Naive thymus-derived CD4-positive, alpha-beta T cell (primary cell): ENCODE results near the gene APPBP2. TPM values are rescaled to one million over a fixed set of nuclear protein-coding genes. Genes with fewer than 3 reads are reported as not detected.
"Not testable (repeated sequence)": the region's sequence is repeated elsewhere in the genome, so short reads cannot be mapped to it uniquely, and the experiment has no call there.

Source experiments
- ATAC-seq: fragments of 150-1000 bp; cut with Tn5 transposase; 2 replicates; pipeline ENCODE4 v1.10.0; 2021; ENCODE audit warnings: mild to moderate bottlenecking, moderate library complexity
- CTCF ChIA-PET: fragments of 350-600 bp; sonication (Branson Sonifier 250); formaldehyde crosslinking; loops from one replicate; lab custom pipeline; 2021; ENCODE audit warnings: antibody characterized with exemption; lab: Charles Lee
- POLR2A ChIA-PET: fragments of 350-600 bp; sonication (Branson Sonifier 250); formaldehyde crosslinking; loops from one replicate; lab custom pipeline; 2021; ENCODE audit warnings: antibody characterized with exemption, inconsistent platforms; lab: Charles Lee
- DNase-seq, 9 donors: peaks; one replicate each; pipeline versions ENCODE4 v3.0.0 to v3.0.0-alpha.2; 2020 to 2022; ENCODE audit warnings: mixed read lengths in 1 of 9
- H3K27ac ChIP-seq: one replicate; pipeline ENCODE4 v1.7.0; 2013; ENCODE audit warnings: mild to moderate bottlenecking, low read depth, low read length, moderate library complexity
- H3K27me3 ChIP-seq, 2 donors: one replicate each; pipeline ENCODE4 v1.7.0; 2013; ENCODE audit warnings: low read length in 2 of 2, mild to moderate bottlenecking in 2 of 2, moderate library complexity in 2 of 2; ENCODE audit not compliant: control insufficient read depth in 2 of 2, insufficient read depth in 2 of 2
- H3K36me3 ChIP-seq, 3 experiments: 1 replicate in 2 of 3; 2 replicates in 1 of 3; pipeline ENCODE4 v1.7.0; 2013; ENCODE audit warnings: low read length in 3 of 3, mild to moderate bottlenecking in 3 of 3, moderate library complexity in 1 of 3; ENCODE audit not compliant: insufficient read depth in 3 of 3, control insufficient read depth in 2 of 3
- H3K4me1 ChIP-seq, 2 donors: one replicate each; pipeline ENCODE4 v1.7.0; 2013; ENCODE audit warnings: low read length in 2 of 2, mild to moderate bottlenecking in 2 of 2, moderate library complexity in 1 of 2; ENCODE audit not compliant: control insufficient read depth in 2 of 2, insufficient read depth in 2 of 2
- H3K4me3 ChIP-seq: 2 replicates; pipeline ENCODE4 v1.7.0; 2013; ENCODE audit warnings: mild to moderate bottlenecking, low read length
- H3K9me3 ChIP-seq, 3 experiments: 1 replicate in 2 of 3; 2 replicates in 1 of 3; pipeline ENCODE4 v1.7.0; 2013; ENCODE audit warnings: low read length in 3 of 3; ENCODE audit not compliant: control insufficient read depth in 2 of 3
- H3K27ac Mint-ChIP-seq, 9 donors: one replicate each; pipeline ENCODE4 v1.8.0; 2020 to 2022; ENCODE audit warnings: mixed read lengths in 9 of 9, mild to moderate bottlenecking in 8 of 9, moderate library complexity in 5 of 9, inconsistent platforms in 2 of 9
- H3K27me3 Mint-ChIP-seq, 5 donors: one replicate each; pipeline ENCODE4 v1.8.0; 2021 to 2022; ENCODE audit warnings: mixed read lengths in 5 of 5, mild to moderate bottlenecking in 1 of 5
- H3K36me3 Mint-ChIP-seq, 5 donors: one replicate each; pipeline ENCODE4 v1.8.0; 2020 to 2022; ENCODE audit warnings: mixed read lengths in 5 of 5, mild to moderate bottlenecking in 3 of 5, inconsistent platforms in 1 of 5
- H3K4me1 Mint-ChIP-seq, 7 donors: one replicate each; pipeline ENCODE4 v1.8.0; 2020 to 2022; ENCODE audit warnings: mixed read lengths in 7 of 7, mild to moderate bottlenecking in 3 of 7, inconsistent platforms in 1 of 7
- H3K4me3 Mint-ChIP-seq, 10 donors: one replicate each; pipeline ENCODE4 v1.8.0; 2020 to 2022; ENCODE audit warnings: mild to moderate bottlenecking in 10 of 10, mixed read lengths in 10 of 10, moderate library complexity in 6 of 10, inconsistent platforms in 2 of 10
- H3K9me3 Mint-ChIP-seq, 11 donors: one replicate each; pipeline ENCODE4 v1.8.0; 2020 to 2022; ENCODE audit warnings: mixed read lengths in 11 of 11, mild to moderate bottlenecking in 4 of 11, inconsistent platforms in 1 of 11, moderate library complexity in 1 of 11
- intact Hi-C, 2 donors: fragments of 100-400 bp; cut with micrococcal nuclease; formaldehyde crosslinking; loops; one replicate each; pipeline ENCODE4 v1.15.1; 2023
- polyA plus RNA-seq, 2 donors: library from polyadenylated mRNA; unstranded; fragments of 300-500 nt; fragmentation: Illumina TruSeq; gene quantifications; one replicate each; pipeline ENCODE4 v1.2.3, GENCODE V29; 2021
- total RNA-seq, 6 experiments: library from RNA in 5 of 6; stranded (reverse) in 5 of 6; gene quantifications; 1 replicate in 5 of 6; 2 replicates in 1 of 6; pipeline ENCODE4 v1.2.3 and lab custom pipeline; 2021 to 2026

Gene APPBP2
- total and polyA plus RNA-seq, 7 experiments from 2014 or later, result 23.4 to 47.5 (median 29.0) TPM

DNA sequence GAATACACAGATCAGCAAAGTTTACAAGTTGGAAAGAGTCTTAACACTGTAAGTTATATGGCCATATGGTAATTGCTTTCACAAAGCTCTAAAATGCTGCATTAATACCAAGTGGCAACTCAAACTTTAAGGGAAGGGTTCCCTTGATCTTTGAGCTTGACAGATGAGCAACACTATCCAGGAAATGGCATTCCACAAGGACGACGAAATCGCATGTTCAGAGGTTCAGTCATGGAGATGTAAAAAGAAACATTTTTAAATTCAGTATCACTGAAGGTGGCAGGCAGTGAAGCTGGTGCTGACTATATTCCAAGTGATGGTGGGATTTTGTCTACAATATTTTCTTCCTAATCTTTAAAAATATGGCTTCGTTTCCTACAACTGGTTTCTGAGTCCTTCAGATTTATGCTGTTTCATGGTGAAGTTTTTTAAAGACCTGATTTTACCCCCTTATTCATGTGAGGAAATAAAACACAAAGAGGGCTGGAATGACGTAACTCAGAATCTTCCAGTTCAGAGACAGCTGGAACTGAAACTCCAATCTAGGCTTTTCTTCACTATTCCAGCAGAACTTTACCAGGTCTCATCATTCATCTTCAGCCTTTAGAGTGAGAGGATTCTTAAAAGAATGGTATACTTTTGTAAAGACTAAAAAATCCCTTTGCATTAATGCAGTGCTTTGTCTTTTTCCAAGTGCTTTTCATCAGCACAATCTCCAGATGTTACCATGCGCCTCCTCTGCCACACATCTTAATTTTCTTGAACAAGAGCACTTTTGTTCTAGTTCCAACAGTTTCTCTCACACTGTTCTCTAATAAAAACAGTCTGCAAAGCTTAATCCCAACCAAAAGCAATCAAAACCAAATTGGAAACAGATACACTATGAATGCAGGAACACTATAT is 83.5 kb downstream of the APPBP2 start:
- H3K4me3 ChIP-seq, result no peak overlapping the region
- H3K4me1 ChIP-seq, result no peaks in the 10 kb centered on the region
- H3K9me3 Mint-ChIP-seq, result no peaks in the 10 kb centered on the region
- CTCF ChIA-PET, result interaction anchor here (0.6 to 0.8 kb wide), 2 partner anchors 90 to 302 kb away, joined by 3 to 4 read pairs; no protein-coding TSS in a partner anchor
- no peak overlapping the region for H3K27ac ChIP-seq
- no peaks in the 10 kb centered on the region for H3K27me3 Mint-ChIP-seq
- H3K36me3 ChIP-seq, result peaks cover 0 to 23% (median 17%) of the 10 kb centered on the region in 3 experiments
- no peaks in the 10 kb centered on the region for H3K9me3 ChIP-seq
- POLR2A ChIA-PET, result no interaction called here
- intact Hi-C loops, result no loop called here
- ATAC-seq (no peak), DNase-seq (no peak)
- H3K27me3 ChIP-seq, result no peaks in the 10 kb centered on the region
- H3K27ac Mint-ChIP-seq, result peak overlapping the region in 1 of 9 donors; percentile 21
- peaks cover 0 to 4% (median 0%) of the 10 kb centered on the region in 7 donors for H3K4me1 Mint-ChIP-seq
- H3K4me3 Mint-ChIP-seq, result no peak overlapping the region
- H3K36me3 Mint-ChIP-seq, result peaks cover 0 to 8% (median 0%) of the 10 kb centered on the region in 5 donors

DNA sequence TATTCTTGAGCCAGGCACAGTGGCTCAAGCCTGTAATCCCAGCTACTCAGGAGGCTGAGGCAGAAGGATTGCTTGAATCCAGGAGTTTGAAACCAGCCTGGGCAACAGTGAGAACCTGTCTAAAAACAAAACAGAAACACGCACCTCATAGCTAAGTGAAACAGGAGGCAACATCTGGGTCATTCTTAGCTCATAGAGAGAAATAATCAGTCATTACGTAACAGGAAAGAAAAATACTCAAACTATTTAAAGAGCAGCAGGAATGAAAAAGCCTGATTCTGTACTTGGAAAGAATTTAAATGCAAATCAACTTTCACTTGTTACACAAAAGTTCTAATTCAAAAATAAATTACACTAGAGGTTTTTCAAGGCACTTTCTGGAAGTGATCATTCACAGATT is 86.5 kb downstream of the APPBP2 start:
- no peak overlapping the region for H3K27ac Mint-ChIP-seq
- CTCF ChIA-PET, result interaction anchor here (0.5 kb wide), 1 partner anchor 264 kb away, joined by 3 read pairs; no protein-coding TSS in a partner anchor
- POLR2A ChIA-PET, result no interaction called here

DNA sequence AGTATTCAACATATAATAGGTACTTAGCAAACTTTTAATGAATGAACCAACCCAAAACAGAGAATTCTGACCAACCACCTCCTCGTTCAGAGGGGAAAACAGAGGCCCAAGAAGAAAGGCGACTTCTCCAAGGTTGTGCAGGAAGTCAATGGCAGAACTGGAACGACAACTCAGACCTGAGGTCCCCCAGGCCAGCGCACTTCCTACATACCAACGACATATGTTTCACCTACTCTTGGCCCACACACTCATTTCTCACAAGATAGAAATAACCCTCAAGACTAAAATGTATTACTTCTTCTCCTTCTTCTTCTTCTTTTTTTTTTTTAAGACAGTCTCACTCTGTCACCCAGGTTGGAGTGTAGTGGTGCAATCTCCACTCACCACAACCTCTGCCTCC is 89.4 kb downstream of the APPBP2 start:
- Mint-ChIP-seq H3K36me3 (no peaks in the 10 kb centered on the region), H3K9me3 (peaks cover 0 to 2% (median 0%) of the 10 kb centered on the region in 11 donors), H3K4me1 (peaks cover 0 to 4% (median 0%) of the 10 kb centered on the region in 7 donors), H3K4me3 (no peak overlapping the region), H3K27me3 (peaks cover 0 to 7% (median 0%) of the 10 kb centered on the region in 5 donors), H3K27ac (no peak overlapping the region)
- H3K27me3 ChIP-seq, result no peaks in the 10 kb centered on the region
- no peaks in the 10 kb centered on the region for H3K4me1 ChIP-seq
- no peaks in the 10 kb centered on the region for H3K36me3 ChIP-seq
- ChIA-PET CTCF (interaction anchor here (0.9 kb wide), 1 partner anchor 297 kb away, joined by 4 read pairs; no protein-coding TSS in a partner anchor), POLR2A (interaction anchor here (0.6 kb wide), 1 partner anchor 390 kb away, joined by 4 read pairs; no protein-coding TSS in a partner anchor)
- H3K4me3 ChIP-seq, result no peak overlapping the region
- ATAC-seq, result no peak
- no peak overlapping the region for H3K27ac ChIP-seq
- no peak for DNase-seq
- intact Hi-C loops, result loop anchor here (1.0 to 5.0 kb wide), 5 partner anchors 15 to 399 kb away; no protein-coding TSS in a partner anchor
- no peaks in the 10 kb centered on the region for H3K9me3 ChIP-seq

More for the DNA sequence above, 86.5 kb downstream of the APPBP2 start:
- H3K4me1 Mint-ChIP-seq, result peaks cover 0 to 4% (median 0%) of the 10 kb centered on the region in 7 donors
- peaks cover 0 to 5% (median 0%) of the 10 kb centered on the region in 5 donors for H3K27me3 Mint-ChIP-seq
- no peak overlapping the region for H3K27ac ChIP-seq
- no peaks in the 10 kb centered on the region for H3K36me3 Mint-ChIP-seq
- no peak overlapping the region for H3K4me3 Mint-ChIP-seq
- DNase-seq (no peak), ATAC-seq (no peak)
- intact Hi-C loops, result loop anchor here (5.0 kb wide), 2 partner anchors 207 to 402 kb away; no protein-coding TSS in a partner anchor
- H3K9me3 Mint-ChIP-seq, result no peaks in the 10 kb centered on the region
- no peaks in the 10 kb centered on the region for H3K36me3 ChIP-seq
- no peaks in the 10 kb centered on the region for H3K4me1 ChIP-seq
- no peaks in the 10 kb centered on the region for H3K9me3 ChIP-seq
- H3K27me3 ChIP-seq, result no peaks in the 10 kb centered on the region
- no peak overlapping the region for H3K4me3 ChIP-seq

DNA sequence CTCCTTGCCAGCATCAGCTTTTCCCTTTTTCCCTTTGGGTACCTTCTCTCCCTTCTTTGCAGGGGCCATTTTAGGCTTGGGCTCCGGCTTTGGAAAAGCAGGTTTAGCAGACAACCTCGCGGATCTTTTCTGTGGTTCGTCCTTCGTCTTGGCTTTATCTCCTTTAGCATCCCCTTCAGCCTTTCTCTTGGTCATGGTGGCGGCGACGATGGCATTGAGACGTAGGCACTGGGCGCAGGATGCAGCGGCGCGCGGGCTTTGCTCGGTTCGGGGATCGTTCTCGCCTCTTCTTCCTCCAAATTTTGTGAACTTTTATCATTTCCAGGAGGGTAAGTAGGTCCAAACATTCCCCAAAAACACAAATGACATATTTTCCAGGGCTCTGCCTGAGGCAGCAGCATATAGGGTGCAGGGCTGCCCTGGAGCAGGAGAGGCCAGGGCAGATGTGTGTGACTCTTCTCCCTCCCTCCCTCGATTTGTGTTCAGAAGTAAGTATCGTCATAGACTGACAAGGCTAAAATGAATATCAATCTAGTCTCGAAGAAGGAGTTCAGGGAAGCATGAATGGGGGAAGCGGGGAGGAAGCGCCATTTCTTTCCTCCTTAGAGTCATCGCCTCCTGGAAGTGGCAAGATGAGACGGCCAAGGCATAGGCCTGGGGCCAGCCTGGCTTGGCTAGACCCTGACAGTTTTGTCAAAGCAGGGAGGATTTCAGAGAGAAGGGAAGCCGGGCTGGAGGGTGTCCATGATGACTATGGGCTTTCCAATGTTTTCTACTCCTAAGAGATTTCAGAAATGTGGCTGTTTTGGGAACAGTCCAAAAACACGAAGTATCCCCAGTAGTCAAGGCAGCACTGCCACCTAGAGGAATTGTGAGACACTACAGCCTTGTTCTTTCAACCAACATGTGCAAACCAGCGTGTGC is 90.5 kb downstream of the APPBP2 start:
- ChIA-PET CTCF (interaction anchor here (0.9 to 1.1 kb wide), 2 partner anchors 17 to 295 kb away, joined by 3 to 4 read pairs; no protein-coding TSS in a partner anchor), POLR2A (interaction anchor here (0.6 kb wide), 1 partner anchor 389 kb away, joined by 4 read pairs; no protein-coding TSS in a partner anchor)
- Mint-ChIP-seq H3K27me3 (peaks cover 0 to 7% (median 4%) of the 10 kb centered on the region in 5 donors), H3K4me3 (no peak overlapping the region), H3K27ac (peak overlapping the region in 1 of 9 donors; percentile 29), H3K4me1 (peaks cover 0 to 4% (median 0%) of the 10 kb centered on the region in 7 donors), H3K36me3 (no peaks in the 10 kb centered on the region), H3K9me3 (peaks cover 0 to 2% (median 0%) of the 10 kb centered on the region in 11 donors)
- no peaks in the 10 kb centered on the region for H3K27me3 ChIP-seq
- intact Hi-C loops, result loop anchor here (1.0 to 5.0 kb wide), 5 partner anchors 14 to 398 kb away; no protein-coding TSS in a partner anchor
- no peak overlapping the region for H3K4me3 ChIP-seq
- peak; percentile 86 for ATAC-seq
- no peak overlapping the region for H3K27ac ChIP-seq
- H3K4me1 ChIP-seq, result no peaks in the 10 kb centered on the region
- peak; percentile 21 to 71 (median 59) for DNase-seq
- no peaks in the 10 kb centered on the region for H3K36me3 ChIP-seq
- H3K9me3 ChIP-seq, result no peaks in the 10 kb centered on the region

DNA sequence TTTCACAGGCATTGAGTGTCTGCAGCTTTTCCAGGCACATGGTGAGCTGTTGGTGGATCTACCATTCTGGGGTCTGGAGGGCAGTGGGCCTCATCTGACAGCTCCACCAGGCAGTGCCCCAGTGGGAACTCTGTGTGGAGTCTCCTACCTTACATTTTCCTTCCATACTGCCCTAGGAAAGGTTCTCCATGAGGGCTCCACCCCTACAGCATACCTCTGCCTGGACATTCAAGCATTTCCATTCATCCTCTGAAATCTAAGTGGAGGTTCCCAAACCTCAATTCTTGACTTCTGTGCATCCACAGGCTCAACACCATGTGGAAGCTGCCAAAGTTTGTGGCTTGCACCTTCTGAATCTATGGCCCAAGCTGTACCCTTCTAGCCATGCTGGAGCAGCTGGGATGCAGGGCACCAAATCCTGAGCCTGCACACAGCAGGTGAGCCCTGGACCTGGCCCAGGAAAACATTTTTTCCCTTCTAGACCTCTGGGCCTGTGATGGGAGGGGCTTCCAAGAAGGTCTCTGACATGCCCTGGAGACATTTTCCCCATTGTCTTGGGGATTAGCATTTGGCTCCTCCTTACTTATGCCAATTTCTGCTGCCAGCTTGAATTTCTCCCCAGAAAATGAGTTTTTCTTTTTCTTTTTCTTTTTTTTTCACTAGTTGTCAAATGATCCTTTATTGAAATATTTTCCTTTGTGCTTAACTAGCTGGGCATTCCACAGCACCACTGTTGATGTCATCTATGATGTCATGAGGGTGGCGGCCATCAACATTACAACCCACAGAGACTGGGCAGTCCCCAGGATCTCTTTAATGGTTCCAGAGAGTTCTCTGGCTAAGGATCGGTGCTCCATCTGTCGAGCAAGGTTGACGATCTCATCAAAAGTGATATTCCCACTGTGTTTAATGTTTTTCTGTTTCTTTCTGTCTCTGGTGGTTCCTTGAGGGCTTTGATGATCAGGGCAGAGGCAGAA is 92.7 kb downstream of the APPBP2 start:
- H3K9me3 ChIP-seq, DNase-seq, H3K36me3 Mint-ChIP-seq, H3K27ac ChIP-seq, H3K27me3 Mint-ChIP-seq, POLR2A ChIA-PET, H3K27ac Mint-ChIP-seq, H3K9me3 Mint-ChIP-seq, H3K27me3 ChIP-seq, H3K4me3 ChIP-seq, intact Hi-C loops, H3K36me3 ChIP-seq, H3K4me1 Mint-ChIP-seq, H3K4me1 ChIP-seq, H3K4me3 Mint-ChIP-seq, ATAC-seq: not testable (repeated sequence)
- CTCF ChIA-PET, result interaction anchor here (0.6 kb wide), 1 partner anchor 909 kb away, joined by 5 read pairs; no protein-coding TSS in a partner anchor
